GM19238 (cell line): ENCODE results near the gene ZNF800.
"Not testable (repeated sequence)": the region's sequence is repeated elsewhere in the genome, so short reads cannot be mapped to it uniquely, and the experiment has no call there.

Experiments
- DNase-seq: peaks from one replicate; pipeline ENCODE4 v3.0.0; 2011; ENCODE audit warnings: low spot score; ENCODE audit not compliant: insufficient read length

ZNF800 gene

GRCh38 chr7:127392566-127393367, at the start of gene ZNF800:
ZNF800 (minus strand) TSS chr7:127392708; CDS start chr7:127391557, 1,151 bp downstream.
- DNase-seq: peak; percentile 90

DNA sequence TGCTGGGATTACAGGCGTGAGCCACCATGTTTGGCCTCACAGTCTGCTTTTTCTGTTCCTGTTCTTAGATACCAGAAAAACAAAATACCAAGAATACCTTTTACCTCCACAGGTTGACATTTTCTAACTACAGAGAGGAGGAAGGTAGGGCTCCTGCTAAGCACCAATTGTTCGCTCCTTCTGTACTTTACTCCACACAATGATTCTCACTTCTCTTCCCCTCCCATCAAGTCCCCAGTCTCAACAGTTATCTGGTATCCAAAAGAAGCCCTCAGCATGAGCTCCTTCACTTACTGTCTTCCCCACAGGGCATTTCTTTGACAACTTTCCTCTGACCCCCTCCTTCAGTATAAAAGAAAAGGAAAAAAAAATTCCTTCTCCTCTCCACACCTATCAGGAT, 47.7 kb upstream of the ZNF800 start:
- no peak for DNase-seq

- no peak for DNase-seq
Measured at GRCh38 chr7:127438836-127439235, 46.3 kb upstream of the ZNF800 start.

DNA sequence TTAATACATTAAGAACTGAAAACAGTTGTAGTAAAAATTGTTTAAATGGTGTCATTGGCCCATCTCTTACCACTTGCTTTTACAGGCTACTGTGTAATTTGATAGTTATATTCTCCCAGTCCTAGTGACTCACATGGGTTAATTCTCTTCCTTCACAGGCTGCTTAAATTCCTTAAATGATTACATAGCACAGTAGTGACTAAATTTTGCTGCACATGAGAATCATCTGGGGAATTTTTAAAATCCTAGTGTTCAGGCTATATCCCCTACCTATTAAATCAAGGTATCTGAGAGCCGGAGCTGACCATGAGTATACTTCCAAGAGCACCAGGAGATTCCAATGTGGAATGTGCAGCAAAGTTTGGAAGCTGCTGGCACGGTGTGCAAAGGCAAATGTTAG, 45.3 kb upstream of the ZNF800 start:
- no peak for DNase-seq

- DNase-seq: no peak
Measured at GRCh38 chr7:127437241-127437640, 44.7 kb upstream of the ZNF800 start.

GRCh38 chr7:127429281-127429680, 36.8 kb upstream of the ZNF800 start:
- DNase-seq: not testable (repeated sequence)

DNA sequence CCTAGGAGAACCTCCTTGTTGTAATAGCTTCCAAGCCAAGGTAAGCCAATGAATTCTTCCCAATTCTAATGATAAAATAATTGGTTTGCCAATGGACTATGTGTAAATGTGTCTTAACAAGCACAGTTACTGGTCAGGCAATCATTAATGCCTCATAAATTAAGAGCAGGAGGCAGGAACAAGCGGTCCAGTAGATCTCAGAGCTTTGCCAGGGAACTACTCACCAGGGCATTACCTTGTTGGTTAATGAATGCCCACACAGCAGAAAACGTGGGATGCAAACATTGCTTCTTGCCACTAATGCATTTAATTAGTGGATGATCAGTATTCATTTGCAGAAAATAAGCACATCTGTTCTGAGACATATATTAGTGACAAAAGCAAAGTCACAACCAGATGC, 26.7 kb upstream of the ZNF800 start:
- DNase-seq: no peak

DNA sequence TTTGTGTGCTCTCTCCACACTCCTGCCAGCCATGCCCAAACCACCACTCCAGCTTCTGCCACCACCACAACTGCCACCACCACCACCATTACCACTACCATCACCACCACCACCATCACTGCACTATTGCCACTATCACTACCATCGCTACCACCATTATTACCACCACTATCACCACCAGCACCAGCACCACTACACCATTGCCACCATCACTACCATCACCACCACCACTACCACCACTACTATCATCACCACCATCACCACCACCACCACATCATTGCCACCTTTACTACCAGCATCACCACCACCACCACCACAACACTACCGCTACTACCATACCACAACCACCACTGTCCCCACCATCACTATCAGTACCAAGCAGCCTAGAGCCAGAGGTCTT, 26.0 kb upstream of the ZNF800 start:
- no peak for DNase-seq

DNA sequence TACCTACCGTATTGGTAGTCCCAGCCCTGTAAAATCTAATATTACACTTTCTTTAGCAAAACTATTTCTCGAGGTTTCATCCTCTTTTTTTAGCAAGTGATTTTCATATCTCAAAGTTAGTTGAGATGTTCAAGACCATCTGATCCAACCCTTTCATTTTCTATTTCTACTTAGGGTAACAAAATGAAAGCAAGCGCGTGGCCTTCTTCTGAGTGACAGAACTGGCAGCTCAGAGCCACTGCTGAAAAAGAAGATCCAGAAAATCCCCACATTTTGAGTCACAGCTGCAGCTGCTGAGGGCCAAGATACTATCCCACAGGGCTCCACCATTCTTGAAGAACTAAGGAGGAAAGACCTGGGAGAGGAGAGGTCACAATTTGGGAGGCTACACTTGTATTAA, 24.8 kb upstream of the ZNF800 start:
- peak; percentile 13 for DNase-seq

- no peak for DNase-seq
Measured at GRCh38 chr7:127415060-127415742, 22.7 kb upstream of the ZNF800 start.

GRCh38 chr7:127413962-127414361, 21.5 kb upstream of the ZNF800 start:
- DNase-seq: no peak

GRCh38 chr7:127413326-127413725, 20.8 kb upstream of the ZNF800 start:
- DNase-seq: no peak

GRCh38 chr7:127411176-127411575, 18.7 kb upstream of the ZNF800 start:
- DNase-seq: no peak

DNA sequence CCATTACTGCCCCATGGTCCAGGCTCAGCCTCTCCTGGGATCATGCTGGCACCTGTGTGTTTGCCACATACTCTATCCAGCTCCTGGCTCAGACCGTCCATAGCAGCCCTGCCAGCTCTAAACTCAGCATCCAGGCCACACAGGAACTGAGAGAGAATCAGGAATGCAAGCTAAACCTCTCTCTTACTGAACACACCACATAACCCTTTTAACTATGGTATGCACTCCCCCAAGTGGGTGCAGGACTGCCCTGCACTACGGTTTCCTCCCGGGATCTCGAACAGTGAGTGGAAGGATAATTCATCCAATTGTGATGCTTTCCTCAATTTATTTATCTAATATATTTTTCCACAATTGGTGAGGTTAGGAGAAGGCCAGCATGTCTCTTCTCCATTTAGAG, 17.1 kb upstream of the ZNF800 start:
- no peak for DNase-seq

DNA sequence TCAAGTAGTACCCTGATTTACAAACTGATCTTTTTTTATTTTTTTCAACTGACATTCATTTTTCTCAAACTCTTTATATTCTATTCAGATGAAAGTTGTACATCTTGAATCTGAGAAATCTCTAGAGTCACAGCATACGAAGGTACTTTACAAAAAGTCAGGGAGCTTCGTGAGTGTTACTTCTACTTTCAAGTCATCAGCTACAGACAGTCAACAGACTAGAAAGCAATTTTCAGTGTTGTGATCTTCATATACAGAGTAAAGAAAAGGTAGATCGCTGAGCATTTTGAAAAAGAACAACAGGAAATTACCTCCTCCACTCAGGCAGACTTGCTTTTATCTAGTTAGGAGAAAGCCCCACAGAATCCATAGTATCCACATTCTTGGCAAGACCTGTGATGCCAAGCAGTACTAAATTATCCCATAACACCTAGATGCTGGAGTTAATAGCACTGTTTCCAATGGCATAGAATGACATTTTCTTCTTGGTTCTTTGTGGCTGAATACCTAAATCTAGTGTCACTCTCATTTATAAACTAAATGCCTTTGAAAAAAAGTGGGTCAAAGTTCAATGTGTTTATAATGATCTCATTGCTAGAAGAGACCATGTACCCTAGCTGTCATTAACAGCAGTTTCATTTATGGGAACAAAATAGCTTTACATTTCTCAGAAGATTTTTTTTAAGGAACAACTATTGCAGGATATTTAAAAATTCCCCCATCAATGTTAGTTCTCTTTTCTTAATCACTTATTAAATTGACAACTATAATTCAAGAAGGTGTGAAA, 12.0 kb upstream of the ZNF800 start:
- DNase-seq: no peak

- no peak for DNase-seq
Measured at GRCh38 chr7:127396184-127396583, 3.7 kb upstream of the ZNF800 start.

GRCh38 chr7:127395104-127395503, 2.6 kb upstream of the ZNF800 start:
- not testable (repeated sequence) for DNase-seq

GRCh38 chr7:127393368-127394058, 1.0 kb upstream of the ZNF800 start:
- DNase-seq: no peak

DNA sequence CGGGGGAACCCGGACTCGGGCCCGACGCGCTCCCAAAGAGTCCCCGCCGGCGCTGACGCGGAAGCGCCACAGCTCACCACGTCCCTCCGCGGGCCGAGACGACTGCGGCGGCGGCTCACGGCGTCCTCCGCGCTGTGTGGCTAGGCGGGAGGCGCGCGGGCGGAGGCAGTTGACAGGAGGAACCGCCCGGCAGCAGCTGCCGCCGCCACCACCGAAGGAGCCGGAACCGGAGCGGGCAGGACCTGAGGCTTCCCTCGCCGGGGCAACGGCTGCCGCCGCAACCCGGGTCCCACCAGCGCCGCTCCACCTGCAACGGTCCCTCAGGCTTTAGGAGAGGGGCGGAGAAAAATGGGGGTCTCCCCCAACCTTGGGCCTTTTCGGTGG, 334 bp downstream of the ZNF800 start:
- DNase-seq: peak; percentile 36

- peak; percentile 19 for DNase-seq
Measured at GRCh38 chr7:127391591-127392181, 822 bp downstream of the ZNF800 start.
